NK-92 treated with Interleukin-12 subunit alpha and Interleukin-12 subunit beta, amount 100 ng/mL, for 24 hours (cell line): Measurements from ENCODE around the gene RABL2A.
"Not testable (repeated sequence)": the region's sequence is repeated elsewhere in the genome, so short reads cannot be mapped to it uniquely, and the experiment has no call there.

Experiments
- DNase-seq: peaks from one replicate; lab custom pipeline; 2025; lab: John Stamatoyannopoulos, UW

The RABL2A gene

DNA sequence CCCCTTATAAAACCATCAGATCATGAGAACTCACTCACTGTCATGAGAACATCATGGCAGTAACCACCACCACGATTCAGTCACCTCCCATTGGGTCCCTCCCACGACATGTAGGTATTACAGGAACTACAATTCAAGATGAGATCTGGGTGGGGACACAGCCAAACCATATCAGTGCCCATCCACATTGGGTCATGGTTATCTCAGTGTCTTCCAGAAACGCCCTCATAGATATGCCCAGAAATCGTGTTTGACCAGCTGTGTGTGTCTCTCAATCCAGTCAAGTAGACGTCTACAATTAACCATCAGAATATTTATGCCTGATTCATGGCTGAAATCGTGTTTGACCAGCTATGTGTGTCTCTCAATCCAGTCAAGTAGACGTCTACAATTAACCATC lies 17.2 kb upstream of the RABL2A start:
- DNase-seq, result not testable (repeated sequence)

DNA sequence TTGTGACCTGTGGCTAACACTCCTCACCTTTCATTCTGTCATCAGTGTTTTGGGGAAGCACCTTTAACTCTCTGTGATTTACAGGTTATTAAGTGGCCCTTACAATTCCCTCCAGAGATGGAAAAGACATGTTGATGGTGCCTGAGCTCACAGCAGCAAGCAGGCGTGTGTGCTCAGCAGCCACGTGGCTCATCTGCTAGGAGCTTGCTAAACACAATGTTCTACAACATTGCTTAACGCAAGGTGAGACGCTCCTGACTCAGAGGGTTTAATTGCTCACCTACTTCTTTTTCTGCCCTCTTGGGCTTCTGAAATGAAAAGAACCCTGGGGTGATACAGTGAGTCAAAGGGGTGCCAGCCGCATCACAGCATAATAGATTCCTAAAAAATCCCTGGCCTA lies 6.1 kb upstream of the RABL2A start:
- not testable (repeated sequence) for DNase-seq

DNA sequence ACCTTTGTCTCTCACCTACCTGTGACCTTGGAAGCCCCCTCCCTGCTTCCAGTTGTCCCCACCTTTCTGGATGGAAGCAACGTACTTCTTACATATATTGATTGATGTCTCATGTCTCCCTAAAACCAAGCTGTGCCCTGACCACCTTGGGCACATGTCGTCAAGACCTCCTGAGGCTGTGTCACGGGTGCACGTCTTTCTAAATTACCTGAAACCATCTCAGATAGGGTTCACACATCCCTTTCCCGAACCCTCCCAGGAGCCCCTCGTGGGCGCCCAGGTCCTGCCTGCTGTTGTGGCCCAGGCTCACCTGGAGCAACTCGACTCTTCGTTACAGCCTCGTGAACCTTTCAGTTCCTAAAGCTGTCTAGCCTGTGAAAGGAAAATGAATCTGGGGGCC lies 1.2 kb upstream of the RABL2A start:
- DNase-seq, result not testable (repeated sequence)

DNA sequence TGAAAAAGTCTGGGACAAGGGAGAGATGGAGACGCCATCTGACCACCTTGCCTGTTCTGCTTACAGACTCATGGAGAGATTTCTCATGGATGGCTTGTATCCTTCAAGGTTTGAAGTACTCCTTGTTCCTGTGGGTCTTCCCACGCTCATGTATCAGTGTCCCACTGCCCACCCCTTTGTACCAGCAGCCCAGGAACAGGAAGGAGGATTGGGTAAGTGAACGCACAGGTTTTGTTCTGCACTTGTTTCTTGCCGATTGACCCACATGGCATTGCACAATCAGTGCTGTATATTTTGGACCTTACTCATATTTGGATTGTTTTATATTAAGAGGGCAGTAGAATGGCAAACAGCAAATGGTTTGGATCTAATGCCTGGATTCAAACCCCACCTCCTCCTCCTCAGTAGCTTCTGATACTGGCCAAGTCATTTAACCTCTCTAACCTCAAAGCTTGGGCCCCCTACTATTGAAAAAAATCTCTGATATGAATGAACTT lies 5.8 kb downstream of the RABL2A start:
- DNase-seq, result not testable (repeated sequence)

DNA sequence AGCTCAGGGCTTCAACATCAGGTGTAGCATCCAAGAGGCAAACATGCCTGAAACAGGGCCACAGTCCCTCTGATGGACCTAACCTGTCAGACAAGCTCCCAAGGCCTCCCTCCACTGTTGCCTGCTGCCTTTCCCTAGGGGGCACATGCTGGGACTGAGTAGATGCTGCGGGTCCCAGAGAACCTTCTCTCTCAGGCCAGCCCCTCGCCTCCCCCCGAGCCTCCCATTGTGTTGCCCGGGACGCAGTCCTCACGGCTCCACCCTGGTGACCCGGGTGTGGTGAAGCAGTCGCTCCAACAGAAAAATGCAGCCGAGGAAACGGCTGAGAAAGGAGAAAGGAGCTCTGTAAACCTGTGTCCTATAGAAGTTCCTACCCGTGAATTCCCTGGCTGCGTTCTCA lies 8.3 kb downstream of the RABL2A start:
- not testable (repeated sequence) for DNase-seq

DNA sequence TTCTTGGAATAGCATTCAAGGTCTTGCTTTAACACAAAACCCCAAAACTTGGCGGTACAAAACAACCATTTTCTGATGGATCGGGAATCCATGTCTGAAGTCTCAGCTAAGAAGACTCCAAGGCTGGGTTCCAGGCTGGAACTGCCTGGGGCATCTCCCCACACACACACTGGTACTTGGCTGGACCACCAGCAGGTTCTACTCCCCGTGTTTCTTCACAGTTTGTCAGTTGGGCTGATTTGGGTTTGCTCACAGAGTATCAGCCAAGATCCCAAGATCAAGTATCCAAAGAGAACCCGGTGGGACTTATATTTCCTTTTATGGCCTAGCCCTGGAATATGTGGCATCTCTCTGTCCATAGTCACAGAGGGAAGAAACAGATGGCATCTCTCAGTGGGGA lies 9.2 kb downstream of the RABL2A start:
- not testable (repeated sequence) for DNase-seq

DNA sequence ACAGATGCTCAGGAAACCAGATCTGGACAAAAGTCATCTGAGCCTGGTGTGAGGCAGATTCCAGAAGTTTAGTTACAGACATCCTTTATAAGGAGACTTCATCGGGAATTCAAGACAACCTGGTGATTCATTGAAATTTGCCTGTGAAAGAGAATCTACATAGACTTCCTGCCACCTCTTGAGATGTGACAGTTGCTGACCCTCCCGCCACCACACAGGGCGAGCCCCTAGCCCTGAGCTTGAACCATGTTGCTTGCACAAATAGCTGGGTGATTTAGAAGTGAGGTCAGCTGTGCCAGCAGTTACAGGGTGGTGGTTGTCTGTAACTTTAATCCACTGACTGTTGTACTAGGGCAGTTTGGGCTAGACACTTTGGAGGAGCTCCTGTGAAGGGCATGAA lies 11.0 kb downstream of the RABL2A start:
- DNase-seq, result not testable (repeated sequence)

DNA sequence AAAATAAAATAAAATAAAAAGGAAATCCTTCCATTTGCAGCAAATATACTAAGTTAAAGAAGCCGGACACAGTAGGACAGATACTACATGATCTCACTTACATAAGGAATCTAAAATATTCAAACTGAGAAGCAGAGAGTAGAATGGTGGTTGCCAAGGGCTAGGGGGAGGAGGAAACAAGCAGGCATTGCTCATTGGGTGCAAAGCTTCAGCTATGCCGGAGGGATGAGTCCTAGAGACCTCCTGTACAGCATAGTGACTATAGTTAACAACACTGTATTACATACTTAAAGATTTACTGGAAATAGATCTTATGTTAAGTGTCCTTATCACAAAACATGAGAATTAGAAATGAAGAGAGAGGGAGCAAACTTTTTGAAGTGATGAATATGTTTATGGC lies 19.2 kb downstream of the RABL2A start:
- not testable (repeated sequence) for DNase-seq

DNA sequence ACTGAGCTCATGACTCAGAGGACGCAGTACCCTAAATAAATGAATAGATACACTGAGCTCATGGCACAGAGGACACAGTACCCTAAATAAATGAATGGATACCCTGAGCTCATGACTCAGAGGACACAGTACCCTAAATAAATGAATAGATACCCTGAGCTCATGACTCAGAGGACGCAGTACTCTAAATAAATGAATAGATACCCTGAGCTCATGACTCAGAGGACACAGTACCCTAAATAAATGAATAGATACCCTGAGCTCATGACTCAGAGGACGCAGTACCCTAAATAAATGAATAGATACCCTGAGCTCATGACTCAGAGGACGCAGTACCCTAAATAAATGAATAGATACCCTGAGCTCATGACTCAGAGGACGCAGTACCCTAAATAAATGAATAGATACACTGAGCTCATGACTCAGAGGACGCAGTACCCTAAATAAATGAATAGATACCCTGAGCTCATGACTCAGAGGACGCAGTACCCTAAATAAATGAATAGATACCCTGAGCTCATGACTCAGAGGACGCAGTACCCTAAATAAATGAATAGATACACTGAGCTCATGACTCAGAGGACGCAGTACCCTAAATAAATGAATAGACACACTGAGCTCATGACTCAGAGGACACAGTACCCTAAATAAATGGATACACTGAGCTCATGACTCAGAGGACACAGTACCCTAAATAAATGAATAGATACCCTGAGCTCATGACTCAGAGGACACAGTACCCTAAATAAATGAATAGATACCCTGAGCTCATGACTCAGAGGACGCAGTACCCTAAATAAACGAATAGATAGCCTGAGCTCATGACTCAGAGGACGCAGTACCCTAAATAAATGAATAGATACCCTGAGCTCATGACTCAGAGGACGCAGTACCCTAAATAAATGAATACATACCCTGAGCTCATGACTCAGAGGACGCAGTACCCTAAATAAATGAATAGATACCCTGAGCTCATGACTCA lies 24.1 kb downstream of the RABL2A start:
- not testable (repeated sequence) for DNase-seq

DNA sequence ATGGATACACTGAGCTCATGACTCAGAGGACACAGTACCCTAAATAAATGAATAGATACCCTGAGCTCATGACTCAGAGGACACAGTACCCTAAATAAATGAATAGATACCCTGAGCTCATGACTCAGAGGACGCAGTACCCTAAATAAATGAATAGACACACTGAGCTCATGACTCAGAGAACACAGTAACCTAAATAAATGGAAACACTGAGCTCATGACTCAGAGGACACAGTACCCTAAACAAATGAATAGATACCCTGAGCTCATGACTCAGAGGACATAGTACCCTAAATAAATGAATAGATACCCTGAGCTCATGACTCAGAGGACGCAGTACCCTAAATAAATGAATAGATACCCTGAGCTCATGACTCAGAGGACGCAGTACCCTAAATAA lies 25.5 kb downstream of the RABL2A start:
- DNase-seq, result not testable (repeated sequence)

DNA sequence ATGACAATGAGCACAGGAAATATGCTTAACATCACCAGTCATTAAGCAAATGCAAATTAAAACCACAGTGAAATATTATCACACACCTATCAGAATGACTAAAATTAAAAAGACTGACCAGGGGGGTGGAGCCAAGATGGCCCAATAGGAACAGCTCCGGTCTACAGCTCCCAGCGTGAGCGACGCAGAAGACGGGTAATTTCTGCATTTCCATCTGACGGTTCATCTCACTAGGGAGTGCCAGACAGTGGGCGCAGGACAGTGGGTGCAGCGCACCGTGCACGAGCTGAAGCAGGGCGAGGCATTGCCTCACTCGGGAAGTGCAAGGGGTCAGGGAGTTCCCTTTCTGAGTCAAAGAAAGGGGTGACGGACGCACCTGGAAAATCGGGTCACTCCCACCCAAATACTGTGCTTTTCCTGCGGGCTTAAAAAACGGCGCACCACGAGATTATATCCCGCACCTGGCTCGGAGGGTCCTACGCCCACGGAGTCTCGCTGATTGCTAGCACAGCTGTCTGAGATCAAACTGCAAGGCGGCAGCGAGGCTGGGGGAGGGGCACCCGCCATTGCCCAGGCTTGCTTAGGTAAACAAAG lies 29.1 kb downstream of the RABL2A start:
- DNase-seq, result not testable (repeated sequence)

DNA sequence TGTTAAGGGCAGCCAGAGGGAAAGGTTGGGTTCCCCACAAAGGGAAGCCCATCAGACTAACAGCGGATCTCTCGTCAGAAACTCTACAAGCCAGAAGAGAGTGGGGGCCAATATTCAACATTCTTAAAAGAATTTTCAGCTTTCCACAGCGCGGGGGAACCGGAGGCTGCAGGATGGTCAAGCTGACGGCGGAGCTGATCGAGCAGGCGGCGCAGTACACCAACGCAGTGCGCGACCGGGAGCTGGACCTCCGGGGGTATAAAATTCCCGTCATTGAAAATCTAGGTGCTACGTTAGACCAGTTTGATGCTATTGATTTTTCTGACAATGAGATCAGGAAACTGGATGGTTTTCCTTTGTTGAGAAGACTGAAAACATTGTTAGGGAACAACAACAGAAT lies 30.7 kb downstream of the RABL2A start:
- DNase-seq, result not testable (repeated sequence)

DNA sequence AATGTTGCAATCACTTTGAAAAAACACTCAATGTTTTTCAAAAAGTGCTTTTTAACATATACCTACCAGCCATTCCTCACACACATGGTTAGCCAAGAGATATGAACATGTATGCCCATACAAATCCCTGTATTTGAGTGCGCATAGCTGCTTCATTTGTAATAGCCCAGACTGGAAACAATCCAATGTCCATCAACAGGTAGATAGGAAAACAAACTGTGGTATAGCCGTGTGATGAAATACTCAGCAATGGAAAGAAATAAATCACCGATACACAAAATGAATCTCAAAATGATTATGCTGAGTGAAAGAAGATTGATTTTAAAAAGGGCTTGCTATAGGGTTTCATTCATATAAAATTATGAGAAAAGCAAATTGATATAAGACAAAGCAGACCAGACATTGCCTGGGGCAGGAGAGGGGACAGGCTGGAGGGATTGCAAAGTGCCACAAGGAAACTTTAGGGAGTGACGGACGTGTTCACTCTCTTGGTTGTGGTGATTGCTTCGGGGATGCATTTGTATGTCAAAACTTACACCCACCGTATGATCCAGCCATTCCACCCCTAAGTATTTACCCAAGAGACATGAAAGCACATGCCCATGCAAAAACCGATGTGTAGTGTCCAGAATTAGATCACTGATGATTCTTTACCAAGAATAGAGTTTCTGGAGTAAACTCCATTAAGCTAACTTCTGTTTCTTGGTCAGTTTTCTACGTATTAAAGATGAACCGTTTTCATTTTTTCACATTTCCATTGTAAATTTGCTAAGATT lies 36.4 kb downstream of the RABL2A start:
- DNase-seq, result not testable (repeated sequence)

DNA sequence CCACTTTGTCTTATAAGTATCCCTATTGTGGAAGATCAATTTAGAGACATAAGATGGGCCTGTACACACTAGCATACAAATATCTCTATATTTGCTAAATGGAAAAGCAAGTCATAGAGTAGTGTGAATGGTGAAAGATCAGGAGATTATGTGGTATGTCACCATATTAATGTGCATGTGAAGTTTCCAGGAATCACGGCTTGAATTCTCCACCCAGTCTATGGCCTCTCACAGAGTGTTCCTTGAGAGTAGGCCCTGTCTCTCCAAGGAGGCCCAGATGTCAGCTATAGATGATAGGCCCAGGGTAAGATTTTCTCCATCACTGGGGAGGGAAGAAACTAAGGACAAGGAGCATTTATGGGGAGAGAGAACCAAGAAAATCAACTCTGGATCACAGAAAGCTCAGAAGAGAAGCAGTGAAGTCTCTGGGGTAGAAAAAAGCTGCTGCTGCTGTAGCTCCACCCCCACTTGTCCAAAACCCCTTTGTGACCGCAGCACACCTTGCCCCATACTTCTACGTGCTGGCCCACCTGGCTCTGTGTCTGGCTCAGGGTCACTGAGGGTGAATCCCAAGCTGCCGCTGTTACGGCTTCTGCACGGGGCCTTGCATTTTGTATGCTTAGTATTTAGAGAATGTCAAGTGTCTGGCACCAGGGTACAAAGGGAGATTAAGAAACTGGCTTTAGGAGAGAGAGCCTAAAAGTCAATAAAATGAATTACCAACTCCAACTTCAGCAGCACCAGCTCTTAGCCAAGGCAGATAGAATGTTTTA lies 37.9 kb downstream of the RABL2A start:
- not testable (repeated sequence) for DNase-seq

DNA sequence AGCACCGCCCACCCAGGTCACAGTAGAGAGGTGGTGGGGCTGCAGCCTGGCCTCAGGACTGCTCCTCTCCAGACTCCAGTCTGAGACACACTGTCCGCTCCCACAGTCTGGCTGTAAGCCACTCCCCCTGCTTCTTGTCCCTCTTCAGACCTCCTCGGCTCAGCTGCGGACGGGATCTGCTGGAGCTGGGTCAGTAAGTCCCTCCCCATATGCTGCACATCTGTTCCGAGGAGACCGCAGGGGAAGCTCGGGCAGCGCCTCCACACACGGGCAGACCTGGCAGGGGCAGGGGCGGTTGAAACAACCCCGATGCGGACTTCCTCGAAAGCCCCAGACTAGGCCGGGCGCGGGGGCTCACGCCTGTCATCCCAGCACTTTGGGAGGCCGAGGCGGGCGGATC lies 41.9 kb downstream of the RABL2A start:
- DNase-seq, result not testable (repeated sequence)

DNA sequence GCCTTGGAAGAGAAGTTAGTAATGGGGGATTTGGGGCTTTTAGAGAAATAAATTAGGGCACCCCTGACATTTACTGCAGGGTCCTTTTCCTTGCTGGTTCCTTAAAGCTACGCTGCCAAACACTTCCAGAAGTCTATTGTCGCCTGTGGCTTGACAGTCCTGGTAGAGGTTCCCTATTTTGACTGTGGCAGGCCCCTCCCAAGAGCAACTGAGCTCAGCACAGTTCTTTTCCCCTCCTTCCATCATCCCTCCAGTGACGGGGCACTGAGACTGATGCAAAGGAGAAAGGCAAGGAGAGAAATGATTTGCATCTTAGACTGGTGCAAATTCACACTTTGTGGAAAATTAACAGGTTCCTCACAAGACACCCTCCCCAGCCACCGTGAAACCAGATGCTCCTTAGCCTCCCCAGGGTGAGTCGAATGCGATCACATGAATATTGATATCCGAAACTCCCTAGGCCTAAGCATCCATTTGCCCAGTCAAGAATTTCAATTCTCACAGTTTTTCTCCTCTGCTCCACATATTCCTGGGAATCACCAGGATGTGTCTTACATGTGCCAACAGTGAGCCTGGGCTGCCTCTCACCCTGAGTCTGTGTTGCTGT lies 45.4 kb downstream of the RABL2A start:
- no peak for DNase-seq

DNA sequence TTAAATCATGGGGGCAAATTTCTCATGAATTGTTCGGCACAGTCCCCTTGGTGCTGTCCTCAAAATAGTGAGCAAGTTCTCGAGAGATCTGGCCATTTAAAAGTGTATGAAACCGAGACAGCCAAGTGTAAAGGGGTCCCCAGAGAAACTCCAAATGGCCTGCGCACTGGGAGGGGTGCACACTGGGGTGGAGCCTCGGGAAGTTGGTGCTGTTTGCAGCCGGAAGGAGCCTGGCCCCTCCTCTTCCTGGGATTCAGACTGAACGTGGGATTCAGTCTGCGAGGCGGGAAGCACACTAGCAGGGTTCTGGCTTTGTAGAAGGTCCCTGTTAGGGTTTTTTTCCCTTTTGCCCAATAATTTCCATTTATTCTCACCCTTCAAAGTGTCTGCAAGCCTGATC lies 48.8 kb downstream of the RABL2A start:
- DNase-seq, result no peak

DNA sequence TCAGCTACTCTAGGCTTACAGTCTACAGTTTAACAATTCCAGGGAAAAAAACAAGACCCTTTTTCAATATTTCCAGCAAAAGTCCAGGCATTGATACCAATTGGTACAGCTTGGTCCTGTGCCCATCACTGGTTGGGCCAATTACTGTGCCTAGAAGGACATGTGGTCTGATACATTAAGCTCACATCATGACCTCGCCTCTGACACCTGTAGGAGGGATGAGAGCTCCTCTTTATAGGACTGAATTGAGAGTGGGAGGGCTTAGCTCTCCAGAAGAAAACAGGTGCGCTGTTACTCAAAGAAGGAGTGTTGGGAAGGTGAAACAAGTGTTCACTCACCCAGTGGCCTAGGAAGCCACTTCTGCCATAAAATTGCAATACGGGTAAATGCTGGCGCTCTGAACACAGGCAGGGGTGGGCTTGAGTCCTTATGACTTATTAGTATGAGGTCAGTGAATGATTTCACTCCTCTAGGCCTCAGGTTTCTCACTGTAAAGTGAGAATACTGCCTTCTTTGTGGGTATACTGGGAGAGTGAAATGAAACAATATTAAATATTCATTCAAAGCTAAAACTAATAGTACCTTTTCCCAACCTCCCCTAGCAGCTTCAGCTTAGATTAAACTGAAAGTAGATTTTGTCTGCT lies 49.7 kb downstream of the RABL2A start:
- DNase-seq, result no peak

DNA sequence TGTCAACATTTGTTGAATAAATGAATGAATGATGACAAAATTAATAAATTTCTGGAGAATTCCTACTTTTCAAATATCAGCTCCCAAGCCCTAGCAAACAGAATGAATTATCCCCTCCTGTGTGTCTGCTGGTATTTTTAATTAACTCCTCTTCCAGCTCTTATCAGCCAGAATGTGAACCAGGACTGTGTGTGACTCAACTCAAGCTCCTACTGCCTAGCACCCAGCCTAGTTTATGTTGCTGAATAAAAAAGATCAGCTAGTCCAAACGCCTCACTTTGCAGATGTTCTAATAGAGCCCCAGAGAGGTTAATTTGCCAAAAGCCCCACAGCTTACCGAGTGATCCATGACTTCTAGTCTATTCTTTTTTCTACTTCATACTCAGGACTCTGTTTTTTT lies 50.3 kb downstream of the RABL2A start:
- DNase-seq, result no peak

DNA sequence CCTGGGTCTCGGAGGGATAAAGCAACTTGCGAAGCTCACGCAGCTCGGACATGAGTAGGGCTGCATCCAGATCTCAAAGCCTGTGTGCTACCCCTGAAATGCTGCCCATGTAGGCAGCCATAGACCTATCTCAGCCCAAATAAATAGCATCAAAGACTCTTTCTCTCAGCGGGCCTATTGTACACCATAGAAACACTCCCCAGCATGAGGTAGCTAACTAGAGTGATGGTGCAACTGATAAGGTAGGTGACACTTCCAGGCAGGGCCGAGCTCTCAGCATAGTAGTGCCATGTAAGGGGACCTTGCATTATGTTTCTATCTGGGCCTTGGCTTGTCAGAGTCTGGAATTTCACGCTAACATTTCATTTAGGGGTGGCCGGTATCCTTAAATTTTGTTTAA lies 52.4 kb downstream of the RABL2A start:
- no peak for DNase-seq

DNA sequence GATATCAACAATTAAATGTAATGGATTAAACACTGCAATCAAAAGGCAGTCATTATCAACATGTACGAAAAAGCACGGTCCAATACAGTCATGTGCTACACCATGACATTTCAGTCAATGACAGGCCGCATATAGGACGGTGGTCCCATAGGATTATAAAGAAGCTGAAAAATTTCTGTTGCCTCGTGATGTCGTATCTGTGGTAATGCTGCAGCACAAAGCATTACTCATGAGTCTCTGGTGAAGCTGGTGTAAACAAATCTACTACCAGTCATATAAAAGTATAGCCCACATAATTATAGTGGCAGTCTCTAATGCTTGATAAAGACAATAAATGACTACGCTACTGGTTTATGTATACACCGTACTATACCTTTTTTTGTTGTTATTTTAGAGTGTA lies 58.4 kb downstream of the RABL2A start:
- DNase-seq, result no peak
